PFSK-1 (cell line): Measurements from ENCODE around the gene HAGHL.

Experiments
- FOXP2 ChIP-seq: optimal IDR thresholded peaks from 2 replicates; pipeline ENCODE3; 2011; ENCODE audit warnings: borderline replicate concordance, control low read depth, inconsistent platforms; ENCODE audit not compliant: insufficient read depth; ENCODE audit errors: extremely low read length, extremely low read depth
- POLR2AphosphoS5 ChIP-seq: IDR thresholded peaks from 2 replicates; pipeline ENCODE4 v1.6.1; 2012; ENCODE audit warnings: low read depth, mild to moderate bottlenecking, control low read depth, low read length, moderate library complexity
- SIN3A ChIP-seq: IDR thresholded peaks from 2 replicates; pipeline ENCODE4 v1.6.1; 2012; ENCODE audit warnings: mild to moderate bottlenecking, low read length, moderate library complexity, borderline replicate concordance; ENCODE audit not compliant: insufficient read depth
- TAF1 ChIP-seq: IDR thresholded peaks from 2 replicates; pipeline ENCODE4 v1.6.1; 2012; ENCODE audit warnings: low read length, control low read depth, borderline replicate concordance; ENCODE audit not compliant: insufficient read depth
- TF ChIP-seq, protein P1 (sequence below), 2 experiments: IDR thresholded peaks; 2 replicates each; pipeline versions ENCODE4 v1.6.1 to v1.8.0; 2011 to 2012; ENCODE audit warnings: low read depth in 2 of 2, low read length in 2 of 2, control low read depth in 1 of 2, inconsistent platforms in 1 of 2, mild to moderate bottlenecking in 1 of 2, moderate library complexity in 1 of 2; ENCODE audit not compliant: insufficient read depth in 1 of 2

Gene HAGHL

DNA sequence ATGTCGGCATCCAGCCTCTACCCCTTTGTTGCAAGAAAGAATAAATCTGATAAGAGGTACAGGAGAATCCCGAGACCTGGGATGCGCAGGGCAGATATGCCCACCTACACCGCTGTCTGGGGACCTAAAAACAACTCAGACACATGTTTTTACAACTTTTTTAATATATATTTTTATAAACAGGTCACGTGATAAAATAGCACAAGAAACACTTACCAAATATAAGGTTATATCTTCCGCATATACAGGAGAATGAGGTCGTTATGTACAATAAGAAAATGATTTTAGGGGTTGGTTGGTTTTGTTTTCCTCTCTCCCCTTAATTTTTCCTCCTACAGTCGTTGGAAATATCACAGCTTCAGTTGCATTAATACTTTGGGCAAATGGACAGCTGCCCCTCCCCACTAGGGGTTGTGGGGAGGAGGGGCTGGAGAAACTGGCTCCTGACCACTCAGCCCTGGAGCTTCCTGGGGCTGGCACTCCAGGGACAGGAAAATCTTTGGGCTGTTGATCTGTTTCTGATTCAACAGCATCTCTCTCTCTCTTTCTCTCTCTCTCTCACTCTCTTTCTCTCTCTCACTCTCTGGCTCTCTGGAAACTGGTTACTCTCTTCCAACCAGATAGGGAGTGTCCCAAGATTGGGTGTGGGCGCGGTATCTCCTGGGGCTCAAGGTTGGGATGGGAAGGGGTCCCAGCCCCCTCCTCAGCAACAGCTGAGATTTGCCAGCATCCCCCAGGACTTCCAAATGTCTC is 34.4 kb upstream of the HAGHL start:
- TF ChIP-seq FOXP2 = no peak
- TF ChIP-seq TAF1 = no peak
- TF ChIP-seq, protein P1, sequence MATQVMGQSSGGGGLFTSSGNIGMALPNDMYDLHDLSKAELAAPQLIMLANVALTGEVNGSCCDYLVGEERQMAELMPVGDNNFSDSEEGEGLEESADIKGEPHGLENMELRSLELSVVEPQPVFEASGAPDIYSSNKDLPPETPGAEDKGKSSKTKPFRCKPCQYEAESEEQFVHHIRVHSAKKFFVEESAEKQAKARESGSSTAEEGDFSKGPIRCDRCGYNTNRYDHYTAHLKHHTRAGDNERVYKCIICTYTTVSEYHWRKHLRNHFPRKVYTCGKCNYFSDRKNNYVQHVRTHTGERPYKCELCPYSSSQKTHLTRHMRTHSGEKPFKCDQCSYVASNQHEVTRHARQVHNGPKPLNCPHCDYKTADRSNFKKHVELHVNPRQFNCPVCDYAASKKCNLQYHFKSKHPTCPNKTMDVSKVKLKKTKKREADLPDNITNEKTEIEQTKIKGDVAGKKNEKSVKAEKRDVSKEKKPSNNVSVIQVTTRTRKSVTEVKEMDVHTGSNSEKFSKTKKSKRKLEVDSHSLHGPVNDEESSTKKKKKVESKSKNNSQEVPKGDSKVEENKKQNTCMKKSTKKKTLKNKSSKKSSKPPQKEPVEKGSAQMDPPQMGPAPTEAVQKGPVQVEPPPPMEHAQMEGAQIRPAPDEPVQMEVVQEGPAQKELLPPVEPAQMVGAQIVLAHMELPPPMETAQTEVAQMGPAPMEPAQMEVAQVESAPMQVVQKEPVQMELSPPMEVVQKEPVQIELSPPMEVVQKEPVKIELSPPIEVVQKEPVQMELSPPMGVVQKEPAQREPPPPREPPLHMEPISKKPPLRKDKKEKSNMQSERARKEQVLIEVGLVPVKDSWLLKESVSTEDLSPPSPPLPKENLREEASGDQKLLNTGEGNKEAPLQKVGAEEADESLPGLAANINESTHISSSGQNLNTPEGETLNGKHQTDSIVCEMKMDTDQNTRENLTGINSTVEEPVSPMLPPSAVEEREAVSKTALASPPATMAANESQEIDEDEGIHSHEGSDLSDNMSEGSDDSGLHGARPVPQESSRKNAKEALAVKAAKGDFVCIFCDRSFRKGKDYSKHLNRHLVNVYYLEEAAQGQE (IDR thresholded peaks at IDR 0.05; ENCODE audit: insufficient read depth in 1 of 2, low read depth in 2 of 2, low read length in 2 of 2) = no peak
- TF ChIP-seq POLR2AphosphoS5 = no peak
- TF ChIP-seq SIN3A = no peak

DNA sequence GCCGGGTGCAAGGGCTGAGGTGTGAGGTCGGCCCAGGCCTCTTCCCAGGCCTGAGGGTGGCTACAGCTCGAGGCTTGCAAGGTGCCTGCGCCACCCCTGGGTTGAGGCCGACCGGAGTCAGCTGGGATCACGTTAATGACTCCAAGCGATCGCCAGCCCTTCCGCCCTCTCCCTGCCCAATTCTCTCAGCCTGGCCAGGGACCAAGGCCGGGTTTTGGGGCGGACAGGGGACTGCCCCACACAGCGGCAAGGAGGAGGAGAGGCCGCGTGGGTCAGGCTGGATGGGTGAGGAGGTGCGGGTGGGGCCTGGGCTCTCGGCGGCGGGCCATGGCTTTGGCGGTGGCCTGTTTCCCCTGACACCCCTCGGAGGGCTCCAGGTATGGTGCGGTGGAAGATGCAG is 33.5 kb upstream of the HAGHL start:
- TF ChIP-seq TAF1 (no peak), SIN3A (no peak), POLR2AphosphoS5 (no peak), FOXP2 (no peak)
- TF ChIP-seq, protein P1 (IDR thresholded peaks at IDR 0.05; ENCODE audit: insufficient read depth in 1 of 2, low read depth in 2 of 2, low read length in 2 of 2) = no peak

DNA sequence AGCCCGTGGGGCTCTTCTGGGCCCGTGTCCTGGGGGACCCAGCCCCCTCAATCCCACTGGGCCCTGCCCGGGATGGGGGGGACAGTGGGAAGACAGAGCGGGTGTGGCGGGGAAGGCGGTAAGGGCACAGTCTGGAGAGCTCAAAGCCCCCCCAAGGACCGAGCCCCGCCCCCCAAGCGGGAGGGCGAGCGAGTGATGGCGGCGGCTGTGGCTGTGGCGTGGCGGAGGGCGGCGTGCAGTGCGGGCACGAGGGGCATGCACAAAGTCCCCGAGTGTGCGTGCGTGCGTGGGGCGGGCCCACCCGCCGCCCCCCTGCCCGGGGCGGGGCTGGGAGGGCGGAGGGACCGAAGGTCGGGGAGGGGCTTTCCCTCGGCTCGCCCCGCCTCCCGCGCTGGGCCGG is 33.1 kb upstream of the HAGHL start:
- no peak for TF ChIP-seq SIN3A
- TF ChIP-seq POLR2AphosphoS5 = no peak
- TF ChIP-seq TAF1 = no peak
- TF ChIP-seq, protein P1 (IDR thresholded peaks at IDR 0.05; ENCODE audit: insufficient read depth in 1 of 2, low read depth in 2 of 2, low read length in 2 of 2) = no peak
- no peak for TF ChIP-seq FOXP2

DNA sequence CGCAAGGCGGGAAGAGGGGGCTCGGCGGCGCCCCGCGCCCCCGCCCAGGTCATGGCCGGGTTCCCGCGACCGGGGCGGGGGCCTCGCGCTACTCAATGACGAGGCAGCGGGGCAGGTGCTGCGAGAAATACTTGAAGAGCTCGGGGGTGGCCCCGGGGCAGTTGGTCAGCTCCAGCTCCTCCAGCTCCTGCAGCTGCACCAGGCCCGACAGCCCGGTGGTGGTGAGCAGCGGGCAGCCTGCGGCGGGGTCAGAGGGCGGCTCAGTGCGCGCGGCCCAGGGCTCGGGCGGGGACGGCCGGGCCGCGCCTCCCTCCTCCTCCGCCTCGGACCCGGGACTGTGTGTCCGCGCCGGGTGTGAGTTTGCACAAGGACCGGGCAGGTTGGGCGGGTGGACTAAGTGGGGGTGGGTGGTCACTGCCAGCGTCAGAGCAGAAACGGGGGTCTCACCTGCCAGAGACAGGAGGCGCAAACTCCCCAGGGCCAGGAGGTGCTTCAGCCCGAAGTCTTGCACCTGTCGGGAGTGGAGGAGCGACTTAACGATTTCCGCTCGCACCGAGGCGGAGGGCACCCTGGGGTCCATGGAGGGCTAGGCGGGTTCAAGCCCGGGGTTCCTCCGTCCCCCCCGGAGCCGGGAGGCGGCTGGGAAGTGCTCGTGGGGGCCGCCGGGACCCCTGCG is 32.6 kb upstream of the HAGHL start:
- TF ChIP-seq POLR2AphosphoS5 = no peak

DNA sequence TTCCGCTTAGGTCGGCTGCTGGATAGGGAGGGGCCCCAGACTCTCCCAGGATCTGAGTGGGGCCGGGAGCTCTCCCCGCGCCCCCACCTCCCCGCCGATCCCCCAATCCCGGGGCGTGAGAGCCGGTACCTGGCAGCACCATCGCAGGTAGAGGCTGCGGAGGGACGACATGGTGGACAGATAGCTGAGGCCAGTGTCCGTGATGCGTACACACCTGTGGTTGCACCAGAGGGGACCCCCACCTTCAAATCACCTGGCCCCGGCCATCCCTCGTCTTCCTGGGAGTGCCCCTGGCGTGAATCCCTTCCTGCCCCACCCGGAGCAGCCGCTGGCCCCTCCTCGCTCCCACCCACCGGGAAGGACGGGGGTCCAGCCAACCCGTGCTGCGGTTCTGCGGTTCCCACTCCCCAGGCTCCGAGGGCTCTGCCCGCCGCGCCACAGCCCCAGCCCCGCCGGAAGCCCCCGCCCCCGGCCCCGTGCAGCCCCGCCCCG is 32.0 kb upstream of the HAGHL start:
- no peak for TF ChIP-seq FOXP2
- TF ChIP-seq SIN3A = no peak
- TF ChIP-seq TAF1 = no peak
- no peak for TF ChIP-seq POLR2AphosphoS5
- TF ChIP-seq, protein P1 (IDR thresholded peaks at IDR 0.05; ENCODE audit: insufficient read depth in 1 of 2, low read depth in 2 of 2, low read length in 2 of 2) = no peak
